NOMO-1 treated with DMSO at 0.1 percent for 48 hours (cell line): ENCODE results near the gene MBP.

Experiments
- DNase-seq: peaks from one replicate; lab custom pipeline; 2025; ENCODE audit not compliant: unreplicated experiment; lab: John Stamatoyannopoulos, UW

MBP gene

DNA sequence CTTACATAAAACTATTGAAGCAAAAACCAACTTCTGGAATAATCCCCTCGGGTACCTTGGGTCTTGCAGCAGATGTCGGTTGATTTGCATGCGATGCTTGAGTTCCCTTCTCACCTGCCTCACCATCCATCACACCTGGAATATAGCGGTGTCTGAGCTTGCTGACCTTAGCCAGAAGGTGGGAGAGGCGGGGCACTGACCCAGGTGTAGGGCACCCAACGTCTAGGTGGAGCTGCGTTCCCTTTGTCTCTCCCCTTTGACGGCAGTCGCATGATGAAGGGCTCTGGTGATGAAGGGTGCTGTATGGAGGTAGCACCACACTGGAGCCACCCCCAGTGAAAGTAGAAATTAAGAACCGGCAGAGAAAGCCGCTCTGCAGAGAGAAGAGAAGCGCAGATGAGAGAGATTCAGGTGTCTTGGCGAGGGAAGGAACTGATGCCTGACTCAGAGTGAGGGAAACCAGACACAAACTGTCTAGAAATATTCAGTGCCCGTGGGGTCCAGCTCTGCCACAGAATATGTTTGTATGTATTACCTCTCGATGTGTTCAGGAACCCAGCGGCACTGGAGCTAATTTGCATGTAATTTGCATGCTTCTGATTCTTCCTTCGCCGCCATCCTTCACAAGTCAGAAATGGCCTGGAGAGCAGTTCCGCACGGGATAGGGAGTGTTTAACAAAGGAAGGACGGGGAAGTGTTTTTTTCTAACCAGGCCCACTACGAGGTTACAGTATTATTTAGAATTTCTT is 19.4 kb upstream of the MBP start:
- no peak for DNase-seq

- no peak for DNase-seq
These were observed 18.6 kb upstream of the MBP start for GRCh38 chr18:77151033-77151771.

DNA sequence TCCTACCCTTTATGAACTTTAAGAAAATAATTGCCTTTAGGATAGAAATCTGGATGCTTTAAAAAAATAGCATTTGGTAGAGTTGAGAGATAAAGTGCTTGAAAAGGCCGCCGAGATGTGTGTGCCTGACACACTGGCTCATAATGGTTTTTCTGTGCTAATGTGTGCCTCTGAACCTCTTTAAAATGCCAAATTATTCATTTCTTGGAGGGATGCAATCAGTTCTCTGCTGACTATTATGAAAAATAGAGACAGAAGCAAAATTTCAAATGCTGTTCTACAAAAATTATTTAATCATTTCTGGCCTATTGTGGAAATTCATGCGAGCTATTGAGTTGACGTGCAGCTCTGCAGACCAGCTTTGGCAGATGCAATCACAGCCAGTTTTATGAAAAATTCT is 18.0 kb upstream of the MBP start:
- DNase-seq: no peak

DNA sequence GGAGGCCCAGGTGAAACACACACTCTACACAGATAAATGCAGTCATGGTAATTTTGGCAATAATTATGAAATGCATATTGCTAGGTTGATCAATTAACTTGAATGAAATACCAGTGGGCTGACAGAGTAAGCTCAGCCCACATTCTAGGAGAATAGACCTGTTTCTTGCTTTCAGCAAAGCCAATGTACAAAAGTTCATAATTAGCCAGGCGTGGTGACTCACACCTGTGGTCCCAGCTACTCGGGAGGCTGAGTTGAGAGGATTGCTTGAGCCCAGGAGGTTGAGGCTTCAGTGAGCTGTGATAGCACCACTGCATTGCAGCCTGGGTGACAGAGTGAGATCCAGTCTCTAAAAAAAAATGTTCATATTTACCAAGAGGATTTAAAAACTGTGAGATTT is 15.7 kb upstream of the MBP start:
- no peak for DNase-seq

DNA sequence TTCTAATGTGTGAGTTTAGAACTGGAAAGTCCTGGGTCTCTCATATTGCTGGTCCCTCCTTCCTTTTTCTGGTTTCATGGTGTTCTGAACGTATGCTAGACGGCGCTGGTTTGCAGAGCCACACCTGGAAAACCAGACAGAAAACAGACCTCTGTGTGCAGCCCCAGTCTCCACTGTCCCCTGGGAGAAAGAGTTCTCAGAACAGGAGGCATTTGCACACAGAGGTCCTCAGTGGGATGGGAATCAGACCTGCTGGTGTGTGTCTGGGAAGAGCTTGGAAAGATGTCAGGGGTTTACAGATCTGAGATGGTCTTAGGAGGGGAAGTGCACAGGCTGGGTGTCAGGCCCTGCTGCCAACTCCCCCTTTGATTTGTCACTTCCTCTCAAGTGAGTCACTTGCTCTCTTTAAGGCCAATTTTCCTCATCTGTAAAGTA is 14.9 kb upstream of the MBP start:
- DNase-seq: peak; percentile 79

- DNase-seq: no peak
These were observed 13.9 kb upstream of the MBP start for GRCh38 chr18:77146249-77147080.

DNA sequence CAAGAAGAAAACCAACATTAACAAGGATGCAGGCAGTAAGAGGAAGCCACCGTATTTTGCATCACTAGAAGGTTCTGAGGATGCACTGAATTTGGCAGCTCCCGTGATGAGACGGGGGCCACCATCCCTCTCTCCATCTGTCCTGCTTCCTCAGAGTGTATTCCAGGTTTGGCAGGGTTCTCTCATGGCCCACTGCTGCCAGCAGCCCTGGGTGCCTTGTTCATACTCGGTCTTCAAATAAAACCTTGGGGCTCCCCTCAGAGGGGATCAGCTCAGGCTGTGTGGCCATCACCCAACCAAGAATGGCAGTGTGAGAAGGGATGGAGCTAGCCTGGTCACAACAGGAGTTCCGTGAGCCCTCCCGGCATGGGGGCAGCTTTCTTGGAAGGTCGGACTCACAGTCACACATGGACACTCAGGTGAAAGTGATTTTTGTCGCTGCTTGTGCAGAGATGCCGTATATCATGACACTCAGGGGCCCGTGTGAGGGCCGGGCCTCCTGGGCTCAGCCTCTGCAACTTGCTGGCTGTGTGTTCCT is 12.8 kb upstream of the MBP start:
- no peak for DNase-seq

- no peak for DNase-seq
These were observed 12.0 kb upstream of the MBP start for GRCh38 chr18:77144451-77145118.

GRCh38 chr18:77144046-77144445 is 11.5 kb upstream of the MBP start:
- no peak for DNase-seq

GRCh38 chr18:77143196-77143595 is 10.6 kb upstream of the MBP start:
- no peak for DNase-seq

DNA sequence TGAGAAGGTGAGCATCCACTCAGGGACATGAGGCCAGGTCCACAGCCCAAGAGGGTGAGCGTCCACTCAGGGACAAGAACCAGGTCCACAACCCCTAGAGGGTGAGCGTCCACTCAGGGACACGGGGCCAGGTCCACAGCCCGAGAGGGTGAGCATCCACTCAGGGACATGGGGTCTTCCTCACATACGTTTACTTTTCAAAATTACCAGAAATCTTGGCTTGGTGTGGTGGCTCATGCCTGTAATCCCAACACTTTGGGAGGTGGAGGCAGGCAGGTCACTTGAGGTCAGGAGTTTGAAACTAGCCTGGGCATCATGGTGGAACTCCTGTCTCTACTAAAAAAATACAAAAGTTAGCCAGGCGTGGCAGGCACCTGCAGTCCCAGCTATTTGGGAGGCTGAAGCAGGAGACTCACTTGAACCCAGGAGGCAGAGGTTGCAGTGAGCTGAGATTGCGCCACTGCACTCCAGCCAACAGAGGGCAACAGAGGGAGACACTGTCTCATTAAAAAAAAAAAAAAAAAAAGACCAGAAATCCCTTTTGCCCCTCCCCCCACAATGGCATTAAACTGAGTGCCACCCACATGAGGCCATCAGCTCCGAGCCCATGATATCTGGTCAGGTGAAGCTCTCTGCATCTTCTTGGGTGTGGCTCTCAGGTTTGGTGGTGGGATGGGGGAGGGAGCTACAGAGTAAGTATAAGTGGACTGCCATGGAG is 9.0 kb upstream of the MBP start:
- DNase-seq: no peak

DNA sequence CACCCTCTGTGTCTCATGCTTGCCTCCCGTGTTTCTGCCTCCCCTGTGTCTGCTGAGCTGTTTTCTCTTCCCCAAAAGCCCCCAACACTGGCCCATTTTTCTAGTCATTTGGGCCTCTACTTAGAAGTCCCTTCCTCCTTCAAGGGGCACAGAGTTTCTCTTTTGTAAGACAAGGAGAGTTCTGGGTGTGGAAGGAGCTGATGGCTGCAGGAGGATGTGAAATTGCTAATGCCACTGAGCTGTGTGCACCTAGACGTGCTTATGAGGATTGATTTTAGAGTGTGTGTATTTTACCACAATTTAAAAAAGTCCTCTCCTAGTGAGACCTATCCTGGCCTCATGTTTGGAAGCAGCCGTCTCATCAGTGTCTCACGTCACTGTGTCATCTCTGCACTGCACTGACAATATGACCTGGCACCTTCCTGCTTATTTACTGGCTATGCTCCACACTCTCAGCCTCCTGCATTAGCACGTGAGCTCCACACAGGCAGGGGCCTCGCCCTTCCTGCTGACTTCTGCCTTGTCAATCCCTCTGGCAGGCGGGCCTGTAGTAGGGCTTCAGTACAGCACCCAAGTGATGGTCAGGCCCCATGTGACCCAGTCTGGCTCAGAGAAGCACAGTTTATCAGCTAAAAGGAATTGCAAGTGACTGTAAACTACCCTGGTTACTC is 8.0 kb upstream of the MBP start:
- peak; percentile 47 for DNase-seq

DNA sequence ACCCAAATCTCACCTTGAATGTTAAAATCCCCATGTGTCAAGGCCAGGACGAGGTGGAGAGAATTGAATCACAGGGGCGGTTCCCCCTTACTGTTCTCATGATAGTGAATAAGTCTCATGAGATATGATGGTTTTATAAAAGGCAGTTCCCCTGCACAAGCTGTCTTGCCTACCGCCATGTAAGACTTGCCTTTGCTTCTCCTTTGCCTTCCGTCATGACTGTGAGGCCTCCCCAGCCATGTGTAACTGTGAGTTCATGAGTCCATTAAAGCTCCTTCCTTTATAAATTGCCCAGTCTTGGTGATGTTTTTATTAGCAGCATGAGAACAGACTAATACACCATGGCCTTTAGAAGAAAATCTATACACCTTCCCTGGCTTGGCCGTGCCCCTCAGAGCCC is 7.4 kb upstream of the MBP start:
- DNase-seq: no peak

GRCh38 chr18:77139619-77140018 is 7.0 kb upstream of the MBP start:
- DNase-seq: no peak

DNA sequence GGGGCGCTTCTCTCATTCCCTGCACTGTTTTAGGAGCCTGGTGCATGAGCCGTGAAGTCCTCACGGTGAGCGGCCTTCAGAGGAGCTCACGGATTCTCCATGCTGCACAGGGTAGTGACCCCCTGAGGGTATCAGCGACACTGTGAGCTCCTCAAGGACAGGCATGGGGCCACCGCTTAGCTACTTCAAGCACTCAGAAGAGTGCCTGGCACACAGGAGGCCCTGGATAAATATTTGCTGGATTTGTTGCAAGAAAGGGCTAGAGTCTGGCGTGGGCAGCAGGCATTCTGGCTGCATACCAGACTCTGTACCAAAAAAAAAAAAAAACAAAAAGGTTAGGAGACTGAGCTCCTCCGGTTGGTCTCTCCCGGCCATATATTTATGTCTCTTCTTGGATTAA is 5.7 kb upstream of the MBP start:
- DNase-seq: no peak

- no peak for DNase-seq
These were observed 5.3 kb upstream of the MBP start for GRCh38 chr18:77137851-77138250.

DNA sequence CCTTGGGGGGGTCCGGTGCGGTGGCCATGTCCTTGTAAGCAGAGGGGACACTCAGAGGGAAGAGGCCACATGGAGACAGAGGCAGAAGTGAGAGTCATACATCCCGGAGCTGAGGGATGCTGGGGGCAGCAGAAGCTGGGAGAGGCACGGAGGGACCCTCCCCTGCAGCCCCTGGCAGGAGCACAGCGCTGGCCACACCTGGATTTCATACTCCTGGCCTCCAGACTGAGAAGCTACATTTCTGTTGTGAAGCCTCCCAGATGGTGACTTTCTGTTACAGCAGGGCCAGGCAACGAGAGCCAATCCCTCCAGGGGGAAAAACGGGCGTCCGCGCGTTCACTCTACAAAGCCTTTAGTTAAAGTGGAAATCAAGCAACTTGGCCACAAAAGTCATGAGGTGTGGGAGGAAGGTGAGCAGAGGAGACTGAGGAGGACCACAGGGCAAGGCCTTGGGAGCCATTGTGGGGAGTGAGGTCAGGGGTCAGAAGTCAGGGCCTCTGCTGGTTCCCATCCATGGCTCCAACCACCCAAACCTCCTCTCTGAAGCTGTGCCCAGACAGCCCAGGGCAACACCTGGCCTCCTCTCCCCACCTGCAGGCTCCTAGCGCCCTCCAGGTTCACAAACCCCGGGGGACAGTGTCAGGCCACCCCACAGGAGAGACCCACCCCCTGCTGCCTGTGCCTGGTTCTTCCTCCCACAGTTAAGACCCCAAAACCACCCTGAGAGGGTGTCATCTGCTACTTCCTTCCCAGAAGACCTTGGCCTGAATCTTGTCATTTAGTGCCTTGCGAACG is 4.5 kb upstream of the MBP start:
- DNase-seq: no peak

DNA sequence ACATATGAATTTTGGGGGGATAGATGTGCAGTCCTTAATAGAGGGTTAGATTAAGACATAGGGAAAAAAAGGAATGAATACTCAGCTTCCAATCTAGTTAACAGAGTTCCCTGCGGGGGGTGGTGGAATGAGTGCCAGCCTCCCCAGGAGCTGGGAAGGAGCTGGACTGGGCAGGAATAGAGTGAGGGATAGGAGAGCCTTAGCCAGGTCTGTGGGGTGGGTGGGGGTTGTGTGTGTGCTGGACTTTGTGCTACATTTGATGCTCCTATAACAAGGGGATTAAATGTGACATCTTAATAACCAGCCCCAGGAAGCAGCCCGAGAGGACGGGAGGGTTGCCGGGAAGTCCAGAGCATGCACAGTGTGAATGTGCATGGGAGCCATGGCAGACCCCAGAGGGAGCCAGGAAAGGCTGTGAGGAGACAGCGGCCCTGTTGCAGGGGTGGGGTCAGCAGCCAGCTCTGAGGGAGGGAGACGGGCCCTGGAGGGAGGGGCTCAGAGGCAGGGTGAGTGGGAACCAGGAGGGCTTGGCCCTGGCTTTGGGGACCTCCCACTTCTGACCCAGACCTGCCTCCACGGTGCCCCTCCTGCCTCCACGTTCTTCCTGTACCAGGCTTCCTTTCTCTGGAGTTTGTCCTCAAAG is 3.6 kb upstream of the MBP start:
- no peak for DNase-seq
